Activated CD4-positive, CD25-positive, alpha-beta regulatory T cell treated with anti-CD3 and anti-CD28 coated beads, Interleukin-2, amount 50 U/mL, for 72 hours (primary cell): Measurements from ENCODE around the gene CCDC57.

Experiments
- DNase-seq: peaks from one replicate; pipeline ENCODE4 v3.0.0; 2021

The CCDC57 gene

GRCh38 chr17:82056729-82057621 is 155.7 kb downstream of the CCDC57 start:
- no peak for DNase-seq

- no peak for DNase-seq
These were observed 156.5 kb downstream of the CCDC57 start for GRCh38 chr17:82055965-82056728.

DNA sequence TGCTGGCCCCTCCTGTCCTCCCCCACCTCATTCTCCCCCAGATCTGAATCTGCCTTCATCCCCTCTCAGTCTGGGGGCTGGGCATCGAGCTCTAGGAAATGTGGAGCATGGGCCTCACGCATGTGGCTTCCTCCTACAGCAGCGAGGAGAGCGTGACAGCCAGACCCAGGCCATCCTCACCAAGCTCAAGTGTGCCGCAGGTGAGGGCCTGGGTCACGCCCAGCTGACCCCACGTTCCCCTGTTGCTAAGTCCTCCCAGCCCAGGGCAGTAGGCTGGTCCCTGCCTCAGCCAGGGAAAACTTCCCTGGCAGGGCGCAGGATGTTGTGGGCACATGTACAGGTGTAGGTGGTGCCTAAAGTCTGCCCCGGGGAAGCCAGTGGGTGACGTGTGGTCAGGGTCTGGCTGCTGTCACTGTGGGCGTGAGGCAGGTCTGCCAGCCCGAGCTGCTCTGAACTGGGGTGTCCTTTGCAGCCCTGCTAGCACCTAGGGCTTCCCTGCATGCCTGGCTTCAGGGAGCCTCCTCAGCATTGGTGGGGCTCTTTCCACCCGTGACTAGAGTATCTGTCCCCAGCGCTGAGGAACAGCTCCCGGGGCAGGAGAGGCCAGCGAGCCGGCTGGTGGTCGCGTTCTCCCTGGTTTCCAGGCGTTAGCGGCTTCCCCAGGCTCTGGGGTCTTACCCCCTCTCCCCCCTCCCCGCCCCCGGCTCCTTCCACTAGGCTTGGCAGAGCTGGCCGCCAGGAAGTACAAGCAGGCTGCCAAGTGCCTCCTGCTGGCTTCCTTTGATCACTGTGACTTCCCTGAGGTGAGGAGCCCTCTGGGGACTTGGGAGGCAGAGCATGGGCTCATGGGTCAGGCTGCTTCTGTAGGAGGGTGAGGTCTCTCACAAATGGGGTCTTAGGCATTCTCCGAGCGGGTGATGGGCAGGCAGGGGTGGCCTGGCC is 157.3 kb downstream of the CCDC57 start:
- no peak for DNase-seq

DNA sequence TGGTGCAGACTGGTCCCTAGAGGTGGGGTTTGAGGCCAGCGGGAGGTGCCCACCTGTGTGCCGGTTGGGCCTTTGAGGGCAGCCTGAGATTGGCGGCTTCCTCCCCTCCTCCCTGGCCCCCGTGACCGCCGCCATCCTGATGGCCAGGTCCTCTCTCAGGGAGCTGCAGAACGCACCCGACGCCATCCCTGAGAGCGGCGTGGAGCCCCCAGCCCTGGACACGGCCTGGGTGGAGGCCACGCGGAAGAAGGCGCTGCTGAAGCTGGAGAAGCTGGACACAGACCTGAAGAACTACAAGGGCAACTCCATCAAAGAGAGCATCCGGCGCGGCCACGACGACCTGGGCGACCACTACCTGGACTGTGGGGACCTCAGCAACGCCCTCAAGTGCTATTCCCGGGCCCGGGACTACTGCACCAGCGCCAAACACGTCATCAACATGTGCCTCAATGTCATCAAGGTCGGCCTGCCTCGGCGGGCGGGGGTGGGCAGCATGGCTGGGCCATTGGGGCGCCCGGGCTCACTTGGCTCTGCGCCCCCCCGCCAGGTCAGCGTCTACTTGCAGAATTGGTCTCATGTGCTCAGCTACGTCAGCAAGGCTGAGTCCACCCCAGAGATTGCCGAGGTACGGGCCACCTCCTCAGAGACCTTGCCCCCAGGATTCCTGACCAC is 158.2 kb downstream of the CCDC57 start:
- no peak for DNase-seq

DNA sequence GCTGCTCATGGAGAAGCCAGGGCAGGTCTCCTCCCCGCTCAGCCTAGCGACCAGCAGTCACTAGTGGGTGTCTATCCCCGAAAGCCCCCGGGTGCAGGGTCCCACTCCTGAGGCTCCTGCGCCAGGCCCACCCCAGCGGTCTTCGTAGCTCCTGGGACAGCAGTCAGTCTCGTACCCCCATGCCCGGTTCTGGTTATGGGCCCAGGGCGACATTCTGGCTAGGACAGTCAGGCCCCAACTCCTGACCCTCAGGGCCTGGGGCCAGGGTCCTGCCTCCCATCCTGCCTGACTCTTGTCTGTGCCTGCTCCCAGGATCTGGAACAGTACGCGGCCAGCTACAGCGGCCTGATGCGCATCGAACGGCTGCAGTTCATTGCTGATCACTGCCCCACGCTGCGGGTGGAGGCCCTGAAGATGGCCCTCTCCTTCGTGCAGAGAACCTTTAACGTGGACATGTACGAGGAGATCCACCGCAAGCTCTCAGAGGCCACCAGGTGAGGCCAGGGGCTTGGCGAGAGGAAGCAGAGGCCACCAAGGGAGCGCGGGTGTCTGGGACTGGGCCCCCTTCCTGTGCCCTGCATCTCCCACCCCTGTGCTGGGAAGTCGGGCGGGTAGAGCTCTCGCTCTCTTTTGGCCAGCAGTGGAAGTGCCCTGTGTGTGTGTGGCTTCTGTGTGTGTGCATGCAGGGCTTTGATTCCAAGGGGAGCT is 158.9 kb downstream of the CCDC57 start:
- DNase-seq, result no peak

GRCh38 chr17:82053130-82053529 is 159.5 kb downstream of the CCDC57 start:
- no peak for DNase-seq

DNA sequence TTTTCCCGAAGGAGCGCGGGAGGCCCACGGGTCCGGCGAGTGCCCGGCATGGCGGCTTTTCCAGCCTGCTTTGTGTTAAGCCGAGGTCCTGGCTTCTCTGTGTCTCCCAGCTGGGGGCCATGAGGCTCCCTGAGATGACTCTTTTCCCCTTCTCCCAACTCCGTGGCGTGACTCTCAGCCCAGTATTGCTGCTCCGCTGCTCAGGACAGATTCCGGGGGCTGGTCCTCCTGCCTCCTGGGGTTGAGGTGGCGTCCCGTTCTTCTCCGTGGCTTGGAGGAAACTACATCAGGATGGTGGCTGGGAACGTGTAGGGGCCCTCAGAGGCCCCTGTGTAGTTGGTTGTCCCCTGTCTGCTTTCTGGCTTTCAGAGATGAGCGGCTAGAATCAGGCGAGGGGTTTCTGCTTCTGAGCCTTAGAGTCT is 160.0 kb downstream of the CCDC57 start:
- DNase-seq, result no peak

DNA sequence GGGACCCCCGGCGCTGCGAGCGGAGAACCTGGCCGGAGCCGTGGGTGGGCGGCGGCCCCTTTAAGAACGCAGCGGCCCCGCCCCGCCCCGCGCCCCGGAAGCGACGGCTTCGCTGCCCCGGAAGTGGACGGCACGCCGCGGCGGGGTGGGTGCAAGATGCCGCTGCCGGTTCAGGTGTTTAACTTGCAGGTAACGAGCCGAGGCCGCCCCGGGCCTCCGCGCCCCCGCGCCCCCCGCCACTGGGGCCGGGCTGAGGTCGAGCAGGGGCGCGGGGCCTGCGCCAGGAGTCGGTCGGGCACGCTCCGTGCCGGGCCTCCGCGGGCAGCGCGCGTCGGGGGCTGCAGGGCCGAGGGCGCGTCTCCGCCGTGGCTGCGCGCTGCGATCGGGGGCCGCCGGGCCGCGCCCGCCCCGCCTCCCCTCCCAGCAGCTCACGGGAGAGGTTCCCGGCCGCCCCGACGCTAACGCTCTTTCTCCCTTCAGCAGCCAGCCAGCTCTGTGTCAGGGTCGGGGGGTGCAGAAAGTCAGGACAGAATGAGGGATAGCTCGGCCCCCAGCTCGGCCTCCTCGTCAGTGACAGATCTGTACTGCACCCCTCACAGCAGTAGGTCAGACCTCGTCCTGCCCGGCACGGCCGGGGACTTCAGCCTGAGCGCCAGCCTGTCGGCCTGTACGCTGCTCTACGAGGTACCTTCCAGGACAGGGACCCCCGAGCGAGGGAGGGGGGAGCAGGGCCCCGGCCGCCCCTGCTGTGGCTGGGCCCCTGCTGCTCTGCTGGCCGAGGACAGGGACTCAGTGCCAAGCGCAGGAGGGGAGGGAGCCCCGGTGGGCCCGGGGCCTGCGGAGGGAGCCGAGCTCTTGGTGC is 160.6 kb downstream of the CCDC57 start, which contains the start of the genes GPS1 and RFNG:
Gene GPS1 (plus strand): TSS at position 123 of the 862 bp plus-strand sequence. CDS start 34 bp downstream, at position 157.
Gene RFNG (minus strand): TSS at position 36 of the 862 bp plus-strand sequence. CDS start 45 bp downstream, outside the sequence.
- peak; percentile 84 for DNase-seq
